CD1c-positive myeloid dendritic cell (primary cell): ENCODE data around the gene IKZF1.

ENCODE experiments used
- DNase-seq: peaks from one replicate; pipeline ENCODE4 v3.0.0-alpha.2; 2016; ENCODE audit errors: extremely low spot score

The IKZF1 gene

DNA sequence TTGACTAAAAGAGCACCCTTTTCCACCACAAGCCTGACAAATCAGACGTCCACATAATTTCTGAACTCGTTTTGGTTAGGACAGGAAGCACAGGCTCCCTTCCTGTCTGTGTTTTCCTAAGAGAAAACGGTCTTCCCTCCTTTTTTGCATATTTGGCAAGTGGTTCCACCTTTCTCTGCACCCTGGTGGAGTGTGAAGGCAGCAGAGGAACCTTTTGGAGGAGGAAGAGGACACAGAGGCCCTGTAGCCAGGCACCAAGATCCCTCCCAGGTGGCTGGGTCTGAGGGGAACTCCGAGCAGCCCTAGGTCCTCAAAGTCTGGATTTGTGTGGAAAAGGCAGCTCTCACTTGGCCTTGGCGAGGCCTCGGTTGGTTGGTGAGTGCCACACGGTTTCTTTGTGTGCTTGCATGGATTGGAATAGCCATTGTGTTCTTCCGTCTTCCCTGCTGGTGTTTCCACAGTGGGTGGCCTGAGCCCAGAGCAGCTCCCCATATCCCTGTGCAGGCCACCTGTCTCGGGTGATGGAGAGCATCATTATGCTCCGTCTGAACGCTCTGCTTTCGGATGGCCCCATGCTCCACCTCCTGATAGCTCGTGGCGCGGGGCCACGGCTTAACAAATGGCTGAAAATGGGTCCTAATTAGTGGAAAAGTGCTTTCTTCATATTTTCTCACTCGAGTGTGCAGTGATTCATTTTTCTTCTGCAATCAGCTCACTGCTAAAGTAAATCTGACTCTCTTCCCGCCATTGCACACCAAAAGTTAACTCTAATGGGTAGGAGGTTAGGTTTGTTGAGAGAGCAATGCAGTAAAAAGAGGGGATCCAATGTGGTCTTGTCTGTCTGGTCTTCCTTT is 4.2 kb downstream of the IKZF1 start:
- DNase-seq = peak; percentile 46

DNA sequence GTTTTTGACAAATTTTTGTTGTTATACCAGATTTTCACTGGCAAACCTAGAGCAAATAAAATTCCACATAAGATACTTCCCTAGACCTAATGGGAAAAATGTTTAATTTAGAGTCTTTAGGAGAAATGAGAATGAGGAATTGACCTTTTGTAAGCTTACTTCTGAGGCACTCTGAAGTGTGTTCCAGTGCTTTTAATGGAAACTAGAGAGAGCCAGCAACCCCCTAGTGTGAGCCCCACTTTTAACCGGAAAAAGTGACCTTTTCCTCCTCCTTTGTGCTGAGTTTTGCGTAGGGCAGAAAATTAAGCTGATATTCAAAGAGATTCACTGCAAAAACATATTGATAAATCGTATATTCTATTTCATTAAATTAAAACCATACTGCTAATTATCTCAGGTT is 5.2 kb downstream of the IKZF1 start:
- no peak for DNase-seq

DNA sequence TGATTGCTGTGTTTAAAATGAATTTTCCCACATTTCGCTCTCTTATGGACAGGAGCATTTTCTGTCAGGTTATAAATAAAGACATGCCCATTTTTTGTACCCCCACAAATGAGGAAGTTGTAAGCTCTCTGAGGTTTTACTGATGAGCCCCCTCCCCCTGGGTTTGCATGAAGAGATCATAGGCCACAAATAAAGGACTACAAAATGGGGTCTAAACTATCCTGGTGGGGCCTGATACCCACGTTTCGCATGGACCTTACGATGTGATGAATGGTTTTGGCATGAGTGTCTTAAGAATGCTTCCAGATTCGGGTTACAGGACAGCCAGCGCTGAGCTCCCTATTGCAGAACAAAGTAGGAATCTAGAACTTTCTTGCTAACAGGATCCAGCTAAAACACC is 5.8 kb downstream of the IKZF1 start:
- DNase-seq = no peak

DNA sequence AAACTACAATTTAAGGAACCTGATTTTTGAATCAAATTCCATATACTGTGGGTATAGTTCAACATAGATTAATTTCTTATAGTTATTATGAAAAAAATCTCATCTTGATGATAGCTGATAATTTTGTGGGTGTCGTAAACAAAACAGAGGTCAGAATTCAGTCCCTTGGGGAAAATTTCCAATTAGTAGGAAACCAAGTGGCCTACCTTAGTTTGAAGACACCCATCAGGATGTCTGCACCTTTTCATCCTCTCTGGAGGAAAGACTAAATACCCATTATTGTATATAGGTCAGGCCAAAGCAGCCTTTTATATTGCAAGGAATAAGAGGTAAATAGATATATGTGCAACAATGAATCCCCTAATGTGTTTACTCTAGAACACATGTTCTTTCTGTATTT is 6.4 kb downstream of the IKZF1 start:
- no peak for DNase-seq

DNA sequence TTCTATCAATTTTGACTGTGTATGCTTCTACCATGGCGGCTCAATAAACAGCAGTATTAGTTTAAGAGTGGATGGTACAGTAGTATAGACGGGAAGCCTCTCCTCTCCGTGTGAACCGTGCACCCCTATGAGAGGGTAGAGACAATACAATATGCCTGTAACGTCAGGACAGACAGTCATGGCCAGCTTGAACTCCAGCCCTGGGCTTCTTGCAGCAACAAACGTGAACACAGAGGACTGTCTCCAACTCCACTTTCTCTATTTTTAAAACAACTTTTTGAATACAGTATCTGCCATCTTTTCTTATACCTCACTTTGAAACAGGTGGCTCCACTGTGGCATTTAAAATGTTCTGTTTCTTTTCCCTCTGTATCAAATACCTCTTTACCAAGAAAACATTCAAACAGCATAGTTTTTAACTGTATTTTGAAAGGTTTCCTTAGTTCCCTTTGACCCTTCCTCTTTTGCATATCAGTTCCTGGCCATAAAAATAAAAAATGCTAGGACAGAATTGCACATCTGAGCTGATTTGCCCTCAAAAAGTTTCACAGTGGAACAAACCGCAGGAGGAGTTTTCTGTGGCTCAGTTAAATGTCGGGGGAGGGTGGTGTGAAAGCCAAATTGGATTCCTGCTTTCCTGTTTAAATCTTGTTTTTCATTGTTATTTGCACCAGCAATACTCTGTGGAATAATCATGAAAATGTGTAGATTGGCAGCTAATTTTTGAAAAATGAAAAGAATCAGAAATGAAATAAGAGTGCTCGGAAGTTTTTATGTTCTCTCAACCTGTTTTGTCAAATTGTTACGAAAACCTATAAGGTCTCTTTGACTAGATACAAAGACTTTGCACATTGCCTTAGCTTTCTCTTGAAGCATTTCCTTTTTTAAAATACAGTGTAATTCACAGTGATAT is 8.0 kb downstream of the IKZF1 start:
- DNase-seq = peak; percentile 62

DNA sequence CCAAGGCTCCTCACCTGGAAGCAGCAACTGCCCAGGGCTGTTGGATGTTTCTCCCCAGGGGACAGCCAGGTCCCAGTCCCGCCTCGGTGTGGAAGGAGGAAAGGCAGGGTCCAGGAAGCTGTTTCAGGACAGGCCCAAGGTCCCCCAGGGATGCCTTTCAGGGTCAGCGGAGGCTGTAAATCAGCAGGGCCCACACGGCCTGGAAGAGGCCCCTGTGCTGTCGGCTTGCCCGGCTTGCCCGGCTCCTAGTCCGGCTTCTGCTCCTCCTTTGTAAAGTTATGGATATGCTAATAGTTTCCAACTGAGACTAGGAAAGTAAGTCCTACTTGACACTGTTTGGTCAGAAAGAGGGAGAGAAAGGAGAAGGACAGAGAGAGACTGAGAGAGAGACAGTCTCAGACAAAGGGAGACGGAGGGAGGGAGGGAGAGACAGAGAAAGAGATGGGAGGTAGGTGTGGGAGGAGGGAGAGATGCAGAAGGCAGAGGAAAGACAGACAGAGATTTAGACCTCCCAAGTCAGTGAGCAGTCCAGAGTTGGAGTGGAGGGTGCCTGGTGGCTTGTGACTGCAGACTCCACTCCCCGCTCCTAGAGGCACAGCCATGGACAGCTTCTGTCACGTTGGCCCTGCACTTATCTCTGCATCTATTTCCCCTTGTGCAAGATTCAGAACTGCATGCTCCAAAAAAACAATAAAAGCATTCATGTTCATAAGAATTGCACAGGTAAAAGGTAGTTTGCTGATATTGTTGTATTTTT is 10.5 kb downstream of the IKZF1 start:
- no peak for DNase-seq

DNA sequence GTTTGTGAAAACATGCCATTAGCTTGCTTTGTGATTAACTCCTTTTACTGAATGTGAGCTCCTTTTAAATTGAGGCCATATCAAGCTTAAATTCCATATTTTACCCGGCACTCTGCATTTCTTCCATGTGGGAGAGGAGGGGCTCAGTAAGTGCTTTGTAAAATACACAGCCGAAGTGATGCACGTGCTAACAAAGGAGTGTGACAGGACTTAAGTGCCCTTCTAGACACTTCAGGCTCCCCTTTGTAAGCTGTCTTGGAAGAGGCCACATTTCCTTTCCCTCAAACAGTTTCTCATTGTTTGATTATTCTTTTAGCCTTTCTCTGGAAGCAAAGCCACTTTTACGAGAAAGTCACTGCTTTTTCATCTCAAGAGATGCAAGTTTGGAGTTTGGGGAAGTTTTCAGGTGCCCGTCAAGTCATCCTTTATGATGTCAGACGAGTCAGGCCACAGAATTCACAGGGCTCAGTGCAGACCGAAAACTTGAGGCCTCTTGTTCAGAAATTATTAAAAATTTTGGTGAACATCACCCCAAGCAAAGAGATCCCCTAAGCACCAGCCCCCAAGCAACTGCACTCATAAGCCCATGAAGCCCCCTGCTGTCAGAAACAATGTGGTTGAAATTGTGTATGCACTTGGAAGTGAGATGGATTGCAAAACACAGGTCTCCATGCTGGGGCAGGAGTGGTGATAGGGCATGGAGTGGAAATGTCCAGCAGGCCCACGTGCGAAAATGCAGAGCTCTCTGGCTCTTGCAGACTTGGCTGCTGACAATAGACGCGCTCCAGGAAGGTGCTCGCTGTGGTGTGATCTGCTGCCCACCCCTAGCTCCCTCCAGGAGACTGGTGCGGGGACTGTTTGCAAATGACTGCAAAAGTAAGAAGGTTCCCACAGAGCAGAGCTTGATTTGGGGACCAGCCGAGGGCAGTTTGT is 11.5 kb downstream of the IKZF1 start:
- DNase-seq = no peak

DNA sequence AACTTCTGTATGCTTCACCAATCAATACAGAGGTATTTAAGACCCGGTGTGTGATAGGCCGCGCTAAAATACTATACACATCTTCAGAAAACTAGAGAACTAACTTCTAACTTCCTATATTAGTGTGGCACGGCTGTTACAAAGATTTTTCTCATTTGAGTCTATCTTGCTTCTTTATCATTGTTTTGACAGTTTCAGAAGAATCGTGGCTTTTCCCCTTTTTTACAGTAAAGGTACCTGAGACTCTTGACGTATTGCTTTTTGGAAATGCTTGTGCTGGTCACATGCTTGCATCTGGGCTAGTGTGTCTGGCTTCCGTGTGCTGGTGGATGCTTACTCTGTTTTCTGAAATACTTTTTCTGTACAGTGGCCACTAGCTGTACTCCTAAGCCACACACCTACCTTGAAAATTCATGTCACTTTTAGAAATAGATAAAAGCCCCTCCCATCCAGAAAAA is 12.7 kb downstream of the IKZF1 start:
- DNase-seq = peak; percentile 58

DNA sequence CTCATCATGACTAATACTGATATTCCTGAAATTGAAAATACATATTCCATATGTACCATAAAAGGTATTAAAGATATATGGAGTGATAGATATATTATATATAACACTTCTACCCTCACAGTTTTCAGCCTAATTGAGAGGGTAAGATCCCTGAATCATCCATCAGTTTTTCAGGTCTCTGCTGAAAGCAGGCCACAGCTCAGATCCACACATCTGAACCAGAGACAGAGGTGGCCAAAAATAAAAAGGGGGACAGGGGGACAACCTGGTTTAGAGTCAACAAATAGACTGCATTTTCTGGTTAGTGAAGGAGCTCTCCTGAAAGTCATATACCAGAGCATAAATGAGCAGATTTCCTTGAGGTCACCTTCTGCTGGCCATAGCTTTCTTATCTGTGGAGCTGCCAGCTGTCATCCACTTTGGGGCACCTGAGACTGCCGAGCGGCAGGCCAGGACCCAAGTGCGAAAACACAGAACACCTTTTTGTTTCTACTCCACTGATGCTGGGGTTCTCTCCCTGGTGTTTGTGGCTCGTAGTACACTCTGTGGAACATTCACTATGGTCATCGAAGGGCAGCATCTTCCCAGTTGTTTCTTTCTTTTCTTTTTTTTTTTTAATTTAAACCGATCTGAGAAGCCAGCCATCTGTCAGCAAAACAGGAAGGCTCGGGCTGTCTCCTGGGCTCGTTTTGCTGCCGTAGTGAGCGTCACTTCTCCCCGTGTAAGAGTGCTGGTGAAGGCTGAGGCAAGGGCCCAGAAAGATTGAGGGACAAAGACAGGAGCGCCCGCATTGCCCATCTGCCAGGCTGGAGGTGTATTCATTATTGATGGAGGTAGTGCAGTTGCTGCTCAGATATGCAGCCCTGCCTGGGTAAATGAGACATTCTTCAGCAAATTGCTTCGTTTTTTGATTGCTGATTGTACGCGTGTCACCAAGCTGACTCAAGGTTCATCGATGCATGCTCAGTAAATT is 13.5 kb downstream of the IKZF1 start:
- DNase-seq = no peak

DNA sequence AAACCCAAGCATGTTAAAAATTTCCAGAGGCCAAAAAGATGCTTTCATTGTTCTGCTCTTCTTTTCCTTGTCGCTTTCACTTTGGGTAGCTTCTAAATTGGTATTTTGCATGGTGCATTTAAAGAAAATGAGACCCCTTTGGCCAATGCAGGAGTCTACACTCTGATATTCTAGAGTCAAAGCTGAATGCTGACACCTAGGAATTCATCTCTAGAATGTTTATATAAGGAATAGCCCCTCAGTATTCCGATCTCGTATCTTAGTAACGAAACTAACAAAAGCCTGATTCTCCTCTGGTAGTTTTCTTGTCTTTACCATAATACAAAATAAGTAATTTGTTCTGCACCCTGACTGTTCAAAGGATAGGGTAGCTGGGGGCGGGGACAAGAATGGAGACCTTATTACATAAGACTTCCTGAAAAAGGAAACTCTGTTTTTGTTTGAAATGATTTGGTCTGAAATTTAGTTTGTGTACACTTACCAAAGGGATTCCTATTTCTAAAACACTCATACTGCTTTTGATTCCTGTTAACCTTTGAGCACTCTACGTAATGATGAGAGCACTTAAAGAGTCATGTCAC is 17.1 kb downstream of the IKZF1 start:
- DNase-seq = peak; percentile 54

DNA sequence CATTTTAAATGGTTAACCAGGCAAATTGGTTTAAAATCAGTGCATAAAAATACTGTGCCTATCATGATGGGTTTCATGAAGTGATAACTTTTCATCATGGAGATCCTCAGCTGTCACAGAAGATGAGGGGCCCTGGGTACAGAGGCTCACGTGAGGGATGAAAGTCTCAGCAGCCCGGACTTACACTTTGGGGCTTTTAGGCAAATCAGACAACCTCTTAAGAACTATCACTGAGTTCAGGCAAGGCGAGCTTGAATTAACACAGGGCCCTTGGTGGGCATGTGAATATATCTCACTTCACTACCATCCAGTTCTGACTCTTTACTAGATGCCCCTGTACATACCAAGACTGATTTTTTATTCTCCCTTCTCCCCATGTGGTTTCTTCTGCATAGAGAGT is 19.6 kb downstream of the IKZF1 start:
- DNase-seq = no peak

DNA sequence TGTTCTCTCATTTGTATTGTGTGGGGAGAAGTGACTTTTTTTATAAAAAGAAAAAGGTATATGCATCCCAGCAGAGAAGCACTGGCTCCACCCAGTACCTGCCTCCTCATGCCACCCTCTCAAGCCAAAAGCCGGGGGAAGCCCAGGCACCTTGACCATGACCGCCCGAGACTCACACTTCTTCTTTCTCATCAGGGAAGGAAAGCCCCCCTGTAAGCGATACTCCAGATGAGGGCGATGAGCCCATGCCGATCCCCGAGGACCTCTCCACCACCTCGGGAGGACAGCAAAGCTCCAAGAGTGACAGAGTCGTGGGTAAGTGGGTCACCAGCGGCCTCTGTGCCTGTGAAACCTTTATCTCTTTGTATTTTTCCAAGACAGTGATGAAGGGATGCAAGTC is 22.9 kb downstream of the IKZF1 start:
- DNase-seq = no peak

DNA sequence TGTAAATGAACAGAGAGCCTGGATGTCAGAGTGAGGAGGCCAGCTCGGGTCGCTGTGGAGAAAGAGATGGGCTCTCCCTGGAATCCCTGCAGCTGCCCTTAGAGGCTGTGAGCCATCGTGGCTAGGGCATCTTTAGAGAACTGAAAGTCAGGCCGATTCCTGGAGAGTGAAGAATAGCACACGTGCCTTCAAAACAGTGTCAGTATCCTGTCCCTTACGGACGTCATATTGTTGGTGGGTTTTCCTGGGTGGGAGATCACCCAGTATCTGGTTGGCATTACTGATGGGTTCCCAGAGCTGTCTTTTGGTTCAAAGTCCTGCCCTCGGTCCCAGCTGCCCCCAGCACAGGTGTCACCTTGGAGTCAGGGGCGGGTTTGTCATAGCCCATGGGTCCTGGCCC is 25.3 kb downstream of the IKZF1 start:
- DNase-seq = peak; percentile 61

DNA sequence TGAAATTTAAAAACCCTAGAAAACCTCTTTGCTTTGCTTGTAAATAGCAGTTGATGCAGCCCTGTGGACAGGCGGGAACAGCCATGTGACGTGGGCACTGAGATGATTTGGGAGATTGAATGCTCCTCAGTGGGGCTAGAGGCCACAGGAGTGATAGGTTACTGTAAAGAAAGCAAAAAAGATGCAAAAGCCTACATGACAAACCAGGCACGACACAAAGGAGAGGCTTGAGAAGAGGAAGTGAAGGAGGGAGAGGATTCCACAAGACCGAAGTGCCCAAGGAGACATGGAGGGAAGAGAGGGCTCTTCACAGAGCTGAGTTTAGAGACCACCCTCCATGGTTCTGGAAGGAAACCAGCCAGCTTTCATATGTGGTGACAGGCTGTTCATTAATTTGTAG is 25.7 kb downstream of the IKZF1 start:
- DNase-seq = no peak

DNA sequence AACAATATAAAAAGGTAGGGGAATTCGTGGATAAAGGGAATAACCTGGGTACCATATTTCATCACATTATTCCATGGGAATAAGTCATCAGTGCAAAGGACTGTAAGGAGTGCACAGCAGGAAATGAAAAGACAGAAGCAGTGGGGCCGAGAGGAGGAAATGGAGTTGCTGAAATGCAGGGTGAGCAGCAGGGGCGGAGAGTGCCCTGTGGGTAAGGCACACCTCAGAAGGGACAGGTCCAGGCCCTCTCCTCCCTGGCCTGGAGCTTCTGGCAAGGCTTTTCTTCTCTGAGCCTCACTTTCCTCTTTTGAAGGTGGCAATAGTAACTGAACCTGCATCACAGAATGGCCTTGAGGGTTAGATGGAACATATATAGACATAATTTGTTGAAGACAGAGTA is 26.2 kb downstream of the IKZF1 start:
- no peak for DNase-seq

DNA sequence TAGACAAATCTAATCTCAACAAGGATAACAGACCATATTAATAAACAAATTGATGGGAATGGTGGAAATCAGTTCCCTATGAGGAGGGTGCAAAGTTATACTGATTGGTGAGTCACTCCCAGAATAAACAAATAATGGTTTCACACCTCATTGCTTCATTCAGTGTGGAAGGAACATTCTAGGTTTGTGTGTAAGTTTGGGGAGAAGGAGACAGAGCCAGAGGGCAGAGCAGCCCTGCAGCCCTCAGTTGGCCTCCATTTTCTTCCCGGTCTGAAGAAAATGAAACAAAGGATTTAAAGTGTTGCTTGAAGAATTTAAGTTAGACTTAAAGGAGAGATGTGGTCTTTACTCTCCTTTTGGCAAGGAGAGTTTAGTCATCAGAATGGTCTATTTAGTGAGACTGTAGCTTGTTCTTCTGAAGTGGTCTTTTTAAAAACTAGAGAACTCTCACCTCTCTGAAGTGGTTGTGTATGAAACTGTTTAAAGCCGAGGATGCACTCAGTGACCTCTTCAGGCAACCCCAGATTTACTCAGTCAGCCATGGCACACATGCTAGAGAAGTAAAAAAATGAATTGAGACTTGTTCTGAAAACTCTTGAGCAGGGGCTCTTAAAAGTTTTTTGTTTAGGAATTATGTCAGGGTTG is 27.2 kb downstream of the IKZF1 start:
- DNase-seq = no peak

DNA sequence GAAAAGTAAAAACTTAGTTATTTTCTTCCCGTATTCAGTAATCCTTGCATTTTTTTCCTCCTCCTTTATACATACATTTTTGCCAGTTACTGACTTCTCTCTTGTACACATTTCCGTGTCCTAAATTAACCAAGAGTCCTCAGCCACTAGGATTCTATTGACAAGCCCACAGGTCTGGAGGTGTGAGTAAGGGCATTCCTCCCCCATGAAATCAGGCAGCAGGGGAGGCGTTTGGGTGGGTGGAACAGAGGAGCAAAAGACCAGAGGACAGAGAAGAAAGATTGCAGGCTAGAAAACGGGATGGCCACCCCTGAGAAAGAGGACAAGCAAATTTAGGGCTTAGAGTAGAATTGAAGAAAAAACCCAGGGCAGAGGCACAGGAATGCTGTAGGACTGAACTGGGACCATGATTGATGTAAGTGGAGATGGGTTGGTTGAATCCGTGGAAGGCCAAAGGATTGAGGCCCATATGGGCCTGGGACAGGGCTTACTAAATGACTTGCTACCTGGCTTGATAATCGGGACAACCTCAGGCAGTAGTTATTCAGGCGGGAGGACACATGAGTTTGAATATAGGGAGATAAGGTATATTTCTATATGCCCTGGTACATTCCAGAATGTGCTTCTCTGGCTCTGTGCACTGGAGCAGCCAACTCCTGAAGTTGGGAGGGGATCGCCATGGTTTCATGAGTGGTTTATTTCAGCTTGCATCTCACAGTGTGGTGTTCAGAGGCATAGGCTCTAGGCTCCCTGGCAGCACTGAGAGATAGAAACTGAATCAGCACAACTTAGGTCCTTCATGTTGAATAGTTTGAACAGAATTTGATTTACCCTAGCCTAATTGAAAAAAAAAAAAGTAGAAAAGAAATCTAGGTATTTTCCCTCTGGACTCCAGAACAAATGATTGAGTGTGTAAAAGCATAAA is 28.0 kb downstream of the IKZF1 start:
- DNase-seq = no peak

DNA sequence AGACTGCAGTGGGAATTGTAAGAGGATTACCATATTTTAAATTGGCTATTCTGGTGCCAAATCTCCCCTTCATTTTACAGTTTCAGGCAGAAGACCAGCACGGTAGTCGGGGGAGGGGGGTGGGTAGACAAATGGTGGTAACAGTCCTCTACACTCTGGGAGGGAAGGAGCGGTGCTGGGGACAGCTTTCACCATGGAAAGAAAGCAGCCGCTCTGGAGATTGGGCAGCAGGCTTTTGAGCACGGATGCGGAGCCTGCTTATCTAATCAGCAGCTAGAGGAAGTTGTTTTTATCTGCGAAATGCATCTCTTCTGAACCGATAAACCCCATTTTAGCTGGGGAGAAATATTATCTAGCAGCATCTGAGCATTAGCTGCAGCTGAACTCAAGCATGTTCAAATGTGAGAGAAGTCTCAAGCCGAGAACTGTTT is 28.7 kb downstream of the IKZF1 start:
- DNase-seq = peak; percentile 54
